ENCODE data around the gene TOMM34.

Gene TOMM34

GRCh38 chr20:44960103-44960852, at the start of gene TOMM34:
Gene TOMM34, minus strand, starts transcription at chr20:44960397. Its CDS starts 64 bp downstream, at chr20:44960333.
- DNase-seq (ENCODE audit: low spot score), result peak; percentile 98
- peak; percentile 10 for TF ChIP-seq CTCF (IDR thresholded peaks at IDR 0.05; ENCODE audit: extremely low read depth, insufficient read depth, missing control alignments)
- in situ Hi-C loops (cut with MboI; ENCODE audit: low pct_unique_long_range_greater_than_20kb, low sequenced_read_pairs, unreplicated experiment), result no loop called here

- in situ Hi-C loops (cut with MboI; ENCODE audit: low pct_unique_long_range_greater_than_20kb, low sequenced_read_pairs, unreplicated experiment), result no loop called here
- no peak for DNase-seq (ENCODE audit: low spot score)
- TF ChIP-seq CTCF (IDR thresholded peaks at IDR 0.05; ENCODE audit: extremely low read depth, insufficient read depth, missing control alignments), result no peak
Measured at GRCh38 chr20:45008521-45009049, 48.4 kb upstream of the TOMM34 start.

- TF ChIP-seq CTCF (IDR thresholded peaks at IDR 0.05; ENCODE audit: extremely low read depth, insufficient read depth, missing control alignments), result no peak
- DNase-seq (ENCODE audit: low spot score), result no peak
- in situ Hi-C loops (cut with MboI; ENCODE audit: low pct_unique_long_range_greater_than_20kb, low sequenced_read_pairs, unreplicated experiment), result no loop called here
Measured at GRCh38 chr20:44997668-44998067, 37.5 kb upstream of the TOMM34 start.

- no peak for DNase-seq (ENCODE audit: low spot score)
- in situ Hi-C loops (cut with MboI; ENCODE audit: low pct_unique_long_range_greater_than_20kb, low sequenced_read_pairs, unreplicated experiment), result no loop called here
- TF ChIP-seq CTCF (IDR thresholded peaks at IDR 0.05; ENCODE audit: extremely low read depth, insufficient read depth, missing control alignments), result no peak
Measured at GRCh38 chr20:44997171-44997570, 37.0 kb upstream of the TOMM34 start.

GRCh38 chr20:44993343-44993742, 33.1 kb upstream of the TOMM34 start:
- DNase-seq (ENCODE audit: low spot score), result no peak
- in situ Hi-C loops (cut with MboI; ENCODE audit: low pct_unique_long_range_greater_than_20kb, low sequenced_read_pairs, unreplicated experiment), result no loop called here
- no peak for TF ChIP-seq CTCF (IDR thresholded peaks at IDR 0.05; ENCODE audit: extremely low read depth, insufficient read depth, missing control alignments)

- TF ChIP-seq CTCF (IDR thresholded peaks at IDR 0.05; ENCODE audit: extremely low read depth, insufficient read depth, missing control alignments), result no peak
- DNase-seq (ENCODE audit: low spot score), result no peak
- in situ Hi-C loops (cut with MboI; ENCODE audit: low pct_unique_long_range_greater_than_20kb, low sequenced_read_pairs, unreplicated experiment), result no loop called here
Measured at GRCh38 chr20:44990957-44991356, 30.8 kb upstream of the TOMM34 start.

Data from GM13977 (cell line).